ENCODE data around the gene TRIM13. TPM values are rescaled to one million over a fixed set of nuclear protein-coding genes. Genes with fewer than 3 reads are reported as not detected.

TRIM13 gene
- total and polyA plus RNA-seq, 2 donors (not counting 1 experiment from before 2014, with no cell fraction given) = 28.9 to 45.9 TPM

- H3K4me3 ChIP-seq (ENCODE audit: control extremely low read depth in 1 of 5, extremely low read depth in 1 of 5, insufficient read depth in 1 of 5, low read depth in 2 of 5, low read length in 4 of 5) = no peak overlapping the region
- H3K4me1 ChIP-seq (ENCODE audit: control insufficient read depth in 2 of 2, insufficient read depth in 2 of 2, low read length in 2 of 2) = peaks cover 0 to 4% of the 10 kb centered on the region in 2 donors
- no peaks in the 10 kb centered on the region for H3K9me3 Mint-ChIP-seq (ENCODE audit: insufficient read depth)
- TF ChIP-seq EZH2 (IDR thresholded peaks at IDR 0.05; ENCODE audit: borderline replicate concordance, insufficient read depth, low read depth, low read length, poor library complexity, severe bottlenecking) = no peak
- no peak for TF ChIP-seq CTCF (IDR thresholded peaks at IDR 0.05)
- intact Hi-C loops (cut with micrococcal nuclease) = loop anchor here (2.0 to 5.0 kb wide), 4 partner anchors 19 to 1309 kb away; partner anchors contain the start of gene TRIM13
- no peak overlapping the region for H3K27ac Mint-ChIP-seq
- no peaks in the 10 kb centered on the region for H3K79me2 ChIP-seq (ENCODE audit: control insufficient read depth, insufficient read depth, low read length)
- H3K36me3 ChIP-seq (replicated peaks in 1 of 2; ENCODE audit: control extremely low read depth in 1 of 2, control insufficient read depth in 1 of 2, extremely low read depth in 1 of 2, insufficient read depth in 2 of 2, low read length in 1 of 2) = no peaks in the 10 kb centered on the region
- H3K9me3 ChIP-seq (ENCODE audit: control extremely low read depth in 1 of 3, control insufficient read depth in 2 of 3, insufficient read depth in 1 of 3, low read length in 2 of 3) = no peaks in the 10 kb centered on the region
- DNase-seq (no peak), ATAC-seq (ENCODE audit: low read depth) (no peak)
- whole genome bisulfite sequencing (ENCODE audit: insufficient coverage) = 94% methylated on average over 3 of the region's 3 CpGs
- H3K27ac ChIP-seq (ENCODE audit: low read length in 2 of 2) = no peak overlapping the region
- ChIA-PET CTCF (interaction anchor here (0.7 to 7.7 kb wide), 15 partner anchors 9 to 1092 kb away, joined by 3 to 100 read pairs (median 4); partner anchors contain the start of genes RNASEH2B and TRIM13), POLR2A (interaction anchor here (0.5 kb wide), 1 partner anchor 832 kb away, joined by 8 read pairs; no protein-coding TSS in a partner anchor)
- no peak overlapping the region for H3K4me2 ChIP-seq (replicated peaks; ENCODE audit: low read depth, low read length, poor library complexity, severe bottlenecking)
- H4K20me1 ChIP-seq (ENCODE audit: control insufficient read depth, insufficient read depth, low read length, poor library complexity, severe bottlenecking) = no peaks in the 10 kb centered on the region
- no peak overlapping the region for H3K4me3 Mint-ChIP-seq
- no peaks in the 10 kb centered on the region for H3K27me3 ChIP-seq (replicated peaks in 1 of 4; ENCODE audit: control extremely low read depth in 1 of 4, control insufficient read depth in 3 of 4, insufficient read depth in 4 of 4, low read length in 3 of 4)
- no peak overlapping the region for H3K9ac ChIP-seq (ENCODE audit: low read length)
- H3K4me1 Mint-ChIP-seq = peaks cover 4% of the 10 kb centered on the region
- no peaks in the 10 kb centered on the region for H3K27me3 Mint-ChIP-seq
- H2AFZ ChIP-seq (ENCODE audit: insufficient read depth, low read depth, low read length, poor library complexity, severe bottlenecking) = no peak overlapping the region
These were observed 18.9 kb upstream of the TRIM13 start for GRCh38 chr13:49977992-49978391.

- intact Hi-C loops (cut with micrococcal nuclease) = no loop called here
- TF ChIP-seq CTCF (IDR thresholded peaks at IDR 0.05) (no peak), EZH2 (IDR thresholded peaks at IDR 0.05; ENCODE audit: borderline replicate concordance, insufficient read depth, low read depth, low read length, poor library complexity, severe bottlenecking) (no peak)
- Mint-ChIP-seq H3K27ac (no peak overlapping the region), H3K4me1 (peaks cover 4% of the 10 kb centered on the region), H3K9me3 (ENCODE audit: insufficient read depth) (no peaks in the 10 kb centered on the region), H3K4me3 (no peak overlapping the region), H3K27me3 (no peaks in the 10 kb centered on the region)
- Histone ChIP-seq H2AFZ (ENCODE audit: insufficient read depth, low read depth, low read length, poor library complexity, severe bottlenecking) (no peak overlapping the region), H3K36me3 (replicated peaks in 1 of 2; ENCODE audit: control extremely low read depth in 1 of 2, control insufficient read depth in 1 of 2, extremely low read depth in 1 of 2, insufficient read depth in 2 of 2, low read length in 1 of 2) (no peaks in the 10 kb centered on the region), H3K79me2 (ENCODE audit: control insufficient read depth, insufficient read depth, low read length) (no peaks in the 10 kb centered on the region), H3K4me2 (replicated peaks; ENCODE audit: low read depth, low read length, poor library complexity, severe bottlenecking) (no peak overlapping the region), H3K9me3 (ENCODE audit: control extremely low read depth in 1 of 3, control insufficient read depth in 2 of 3, insufficient read depth in 1 of 3, low read length in 2 of 3) (no peaks in the 10 kb centered on the region), H3K27me3 (replicated peaks in 1 of 4; ENCODE audit: control extremely low read depth in 1 of 4, control insufficient read depth in 3 of 4, insufficient read depth in 4 of 4, low read length in 3 of 4) (no peaks in the 10 kb centered on the region), H3K9ac (ENCODE audit: low read length) (no peak overlapping the region), H3K4me3 (ENCODE audit: control extremely low read depth in 1 of 5, extremely low read depth in 1 of 5, insufficient read depth in 1 of 5, low read depth in 2 of 5, low read length in 4 of 5) (no peak overlapping the region), H3K27ac (ENCODE audit: low read length in 2 of 2) (no peak overlapping the region), H4K20me1 (ENCODE audit: control insufficient read depth, insufficient read depth, low read length, poor library complexity, severe bottlenecking) (no peaks in the 10 kb centered on the region), H3K4me1 (ENCODE audit: control insufficient read depth in 2 of 2, insufficient read depth in 2 of 2, low read length in 2 of 2) (peaks cover 0 to 4% of the 10 kb centered on the region in 2 donors)
- POLR2A ChIA-PET = no interaction called here
- ATAC-seq (ENCODE audit: low read depth) (no peak), DNase-seq (no peak)
- CTCF ChIA-PET = interaction anchor here (0.6 to 7.7 kb wide), 5 partner anchors 17 to 1755 kb away, joined by 3 to 85 read pairs (median 4); partner anchors contain the start of gene TRIM13
These were observed 16.6 kb upstream of the TRIM13 start for GRCh38 chr13:49980266-49980665.
